ENCODE data around the gene DHRSX. TPM values are rescaled to one million over a fixed set of nuclear protein-coding genes. Genes with fewer than 3 reads are reported as not detected.
"Not testable (repeated sequence)": the region's sequence is repeated elsewhere in the genome, so short reads cannot be mapped to it uniquely, and the experiment has no call there.

Gene DHRSX
- total and polyA plus RNA-seq, 12 donors = 6.4 to 68.6 (median 27.7) TPM

- H3K36me3 ChIP-seq (replicated peaks in 1 of 2) = no peaks in the 10 kb centered on the region
- H3K4me3 ChIP-seq = no peak overlapping the region
- H3K9me3 ChIP-seq (replicated peaks in 1 of 3) = no peaks in the 10 kb centered on the region
- no peaks in the 10 kb centered on the region for H3K27me3 ChIP-seq
- H3K27ac ChIP-seq = no peak overlapping the region
- intact Hi-C loops (cut with DNase I) = no loop called here
- DNase-seq = no peak
- no peak for TF ChIP-seq POLR2A (IDR thresholded peaks at IDR 0.05)
- TF ChIP-seq CTCF (IDR thresholded peaks at IDR 0.05) = no peak
- no peaks in the 10 kb centered on the region for H3K4me1 ChIP-seq (replicated peaks in 1 of 2)
- 46 to 59% (median 55%) methylated on average over 6 of the region's 6 CpGs for WGBS, 4 donors
Measured at GRCh38 chrX:2523911-2524310, 23.1 kb upstream of the DHRSX start.

GRCh38 chrX:2521927-2522386 lies 21.2 kb upstream of the DHRSX start:
- H3K4me3 ChIP-seq = no peak overlapping the region
- no peaks in the 10 kb centered on the region for H3K4me1 ChIP-seq (replicated peaks in 1 of 2)
- H3K27me3 ChIP-seq = no peaks in the 10 kb centered on the region
- TF ChIP-seq CTCF (IDR thresholded peaks at IDR 0.05) (no peak), POLR2A (IDR thresholded peaks at IDR 0.05) (no peak)
- DNase-seq = no peak
- H3K27ac ChIP-seq = peak overlapping the region in 1 of 5 donors; percentile 50
- no peaks in the 10 kb centered on the region for H3K9me3 ChIP-seq (replicated peaks in 1 of 3)
- WGBS, 4 donors = 67 to 74% (median 71%) methylated on average over 6 of the region's 6 CpGs
- H3K36me3 ChIP-seq (replicated peaks in 1 of 2) = no peaks in the 10 kb centered on the region
- intact Hi-C loops (cut with DNase I) = no loop called here

- WGBS, 4 donors = 45 to 48% (median 47%) methylated on average over 15 of the region's 15 CpGs
- Histone ChIP-seq H3K36me3 (replicated peaks in 1 of 2) (no peaks in the 10 kb centered on the region), H3K27me3 (no peaks in the 10 kb centered on the region), H3K27ac (peak overlapping the region in 1 of 5 donors; percentile 50), H3K4me3 (no peak overlapping the region), H3K9me3 (replicated peaks in 1 of 3) (no peaks in the 10 kb centered on the region), H3K4me1 (replicated peaks in 1 of 2) (no peaks in the 10 kb centered on the region)
- intact Hi-C loops (cut with DNase I) = no loop called here
- peak in 5 of 7 donors; percentile 20 to 52 (median 35) for DNase-seq
- TF ChIP-seq POLR2A (IDR thresholded peaks at IDR 0.05) = no peak
- no peak for TF ChIP-seq CTCF (IDR thresholded peaks at IDR 0.05)
Measured at GRCh38 chrX:2521092-2521926, 20.5 kb upstream of the DHRSX start.

- intact Hi-C loops (cut with DNase I) = no loop called here
- WGBS, 4 donors = 93 to 96% (median 95%) methylated on average over 8 of the region's 8 CpGs
- H3K27ac ChIP-seq = no peak overlapping the region
Measured at GRCh38 chrX:2520539-2520938, 19.8 kb upstream of the DHRSX start.

GRCh38 chrX:2519638-2520037 lies 18.9 kb upstream of the DHRSX start:
- H3K4me1 ChIP-seq (replicated peaks in 1 of 2); H3K4me3 ChIP-seq; DNase-seq; H3K27ac ChIP-seq; H3K27me3 ChIP-seq; H3K9me3 ChIP-seq (replicated peaks in 1 of 3); intact Hi-C loops (cut with DNase I); H3K36me3 ChIP-seq (replicated peaks in 1 of 2): not testable (repeated sequence)
- 33 to 66% (median 53%) methylated on average over 3 of the region's 3 CpGs for whole genome bisulfite sequencing, 4 donors

More at GRCh38 chrX:2520539-2520938, 19.8 kb upstream of the DHRSX start:
- no peaks in the 10 kb centered on the region for H3K27me3 ChIP-seq
- H3K36me3 ChIP-seq (replicated peaks in 1 of 2) = no peaks in the 10 kb centered on the region
- no peak overlapping the region for H3K4me3 ChIP-seq
- no peak for TF ChIP-seq CTCF (IDR thresholded peaks at IDR 0.05)
- TF ChIP-seq POLR2A (IDR thresholded peaks at IDR 0.05) = no peak
- no peaks in the 10 kb centered on the region for H3K9me3 ChIP-seq (replicated peaks in 1 of 3)
- DNase-seq = no peak
- no peaks in the 10 kb centered on the region for H3K4me1 ChIP-seq (replicated peaks in 1 of 2)

All from adrenal gland (tissue), 12 donors.